Progenitor cell of endocrine pancreas (in vitro differentiated cells): ENCODE measurements around the gene ADGRG4. TPM values are rescaled to one million over a fixed set of nuclear protein-coding genes. Genes with fewer than 3 reads are reported as not detected.
"Not testable (repeated sequence)": the region's sequence is repeated elsewhere in the genome, so short reads cannot be mapped to it uniquely, and the experiment has no call there.

ENCODE experiments used
- DNase-seq: peaks from one replicate; pipeline ENCODE4 v3.0.0; 2021; ENCODE audit warnings: low spot score; ENCODE audit not compliant: unreplicated experiment
- H3K27ac Mint-ChIP-seq: 2 replicates; pipeline ENCODE4 v1.8.0; 2021; ENCODE audit warnings: mild to moderate bottlenecking, moderate library complexity, mixed read lengths
- H3K27me3 Mint-ChIP-seq: 2 replicates; pipeline ENCODE4 v1.8.0; 2021; ENCODE audit warnings: mixed read lengths
- H3K36me3 Mint-ChIP-seq: 2 replicates; pipeline ENCODE4 v1.8.0; 2022; ENCODE audit warnings: mixed read lengths; ENCODE audit not compliant: insufficient read depth
- H3K4me1 Mint-ChIP-seq: 2 replicates; pipeline ENCODE4 v1.8.0; 2021; ENCODE audit warnings: low read depth, mixed read lengths
- H3K4me3 Mint-ChIP-seq: 2 replicates; pipeline ENCODE4 v1.8.0; 2021; ENCODE audit warnings: low read depth, mild to moderate bottlenecking, moderate library complexity, mixed read lengths
- H3K9me3 Mint-ChIP-seq: 2 replicates; pipeline ENCODE4 v1.8.0; 2021; ENCODE audit warnings: low read depth, mixed read lengths
- total RNA-seq: library from RNA; stranded (reverse); gene quantifications from 2 replicates; pipeline ENCODE4 v1.2.1, GENCODE V29; 2021
- TF ChIP-seq, protein P1 (sequence below): fragments of 200-600 bp; sonication (generic); IDR thresholded peaks from one replicate; pipeline ENCODE4 v1.5.0; 2021; ENCODE audit warnings: antibody characterized with exemption, mild to moderate bottlenecking; ENCODE audit not compliant: unreplicated experiment

Gene ADGRG4
- total RNA-seq, 1 donor from 2014 or later, result 2.7 TPM

DNA sequence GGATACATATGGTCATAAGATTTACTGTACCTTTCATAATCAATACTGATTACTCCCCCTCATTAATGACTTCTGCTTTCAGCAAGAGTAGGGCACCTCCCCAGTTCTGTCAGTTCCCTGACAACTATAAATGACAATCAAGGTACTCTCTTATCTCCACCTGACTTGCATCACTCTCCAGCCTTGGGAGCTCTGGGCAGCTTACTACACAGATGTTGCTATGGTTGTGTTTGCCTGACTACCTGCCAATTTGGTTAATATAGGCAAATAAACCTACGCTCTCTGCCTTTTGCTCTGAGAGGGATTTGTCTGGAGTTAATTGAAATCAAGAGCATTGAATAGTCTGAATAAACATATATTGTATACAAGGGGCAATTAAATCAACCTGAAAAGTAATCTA is 26.8 kb upstream of the ADGRG4 start:
- TF ChIP-seq, protein P1, sequence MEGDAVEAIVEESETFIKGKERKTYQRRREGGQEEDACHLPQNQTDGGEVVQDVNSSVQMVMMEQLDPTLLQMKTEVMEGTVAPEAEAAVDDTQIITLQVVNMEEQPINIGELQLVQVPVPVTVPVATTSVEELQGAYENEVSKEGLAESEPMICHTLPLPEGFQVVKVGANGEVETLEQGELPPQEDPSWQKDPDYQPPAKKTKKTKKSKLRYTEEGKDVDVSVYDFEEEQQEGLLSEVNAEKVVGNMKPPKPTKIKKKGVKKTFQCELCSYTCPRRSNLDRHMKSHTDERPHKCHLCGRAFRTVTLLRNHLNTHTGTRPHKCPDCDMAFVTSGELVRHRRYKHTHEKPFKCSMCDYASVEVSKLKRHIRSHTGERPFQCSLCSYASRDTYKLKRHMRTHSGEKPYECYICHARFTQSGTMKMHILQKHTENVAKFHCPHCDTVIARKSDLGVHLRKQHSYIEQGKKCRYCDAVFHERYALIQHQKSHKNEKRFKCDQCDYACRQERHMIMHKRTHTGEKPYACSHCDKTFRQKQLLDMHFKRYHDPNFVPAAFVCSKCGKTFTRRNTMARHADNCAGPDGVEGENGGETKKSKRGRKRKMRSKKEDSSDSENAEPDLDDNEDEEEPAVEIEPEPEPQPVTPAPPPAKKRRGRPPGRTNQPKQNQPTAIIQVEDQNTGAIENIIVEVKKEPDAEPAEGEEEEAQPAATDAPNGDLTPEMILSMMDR, result no peak
- Mint-ChIP-seq H3K4me1 (no peaks in the 10 kb centered on the region), H3K4me3 (no peak overlapping the region), H3K36me3 (no peaks in the 10 kb centered on the region), H3K9me3 (peaks cover 9% of the 10 kb centered on the region), H3K27ac (no peak overlapping the region), H3K27me3 (no peaks in the 10 kb centered on the region)
- DNase-seq, result no peak

DNA sequence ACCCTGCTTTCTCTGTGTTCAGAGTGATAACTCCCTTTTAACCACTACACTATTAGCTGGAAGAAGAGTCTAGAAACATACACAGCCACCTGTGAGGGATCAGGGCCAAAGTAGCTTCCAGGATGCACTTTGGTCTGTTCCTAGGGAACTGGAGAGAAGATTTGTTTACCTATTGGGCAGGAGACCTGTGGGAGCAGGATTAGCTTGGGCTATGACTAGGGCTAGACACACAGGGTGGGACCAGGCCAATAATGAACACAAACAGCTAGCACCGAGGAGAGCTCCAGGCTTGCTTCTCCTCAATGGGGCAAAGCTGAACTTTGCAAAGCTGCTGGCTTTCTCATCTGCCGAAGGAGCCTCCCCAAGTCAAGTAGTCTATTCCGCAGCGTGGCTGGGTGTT is 25.2 kb upstream of the ADGRG4 start:
- Mint-ChIP-seq H3K27me3 (no peaks in the 10 kb centered on the region), H3K4me3 (no peak overlapping the region), H3K27ac (no peak overlapping the region), H3K4me1 (no peaks in the 10 kb centered on the region), H3K36me3 (no peaks in the 10 kb centered on the region), H3K9me3 (peaks cover 8% of the 10 kb centered on the region)
- no peak for DNase-seq
- TF ChIP-seq, protein P1, result no peak

DNA sequence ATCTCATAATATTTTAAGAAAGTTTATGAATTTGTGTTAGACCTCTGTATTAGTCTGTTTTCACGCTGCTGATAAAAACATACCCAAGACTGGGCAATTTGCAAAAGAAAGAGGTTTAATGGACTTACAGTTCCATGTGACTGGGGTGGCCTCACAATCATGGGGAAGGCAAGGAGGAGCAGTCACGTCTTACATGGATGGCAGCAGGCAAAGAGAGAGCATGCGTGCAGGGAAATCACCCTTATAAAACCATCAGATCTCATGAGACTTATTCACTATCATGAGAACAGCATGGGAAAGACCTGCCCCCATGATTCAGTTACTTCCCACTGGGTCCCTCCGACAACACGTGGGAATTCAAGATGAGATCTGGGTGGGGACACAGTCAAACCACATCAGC is 14.4 kb upstream of the ADGRG4 start:
- not testable (repeated sequence) for H3K27me3 Mint-ChIP-seq, DNase-seq, H3K36me3 Mint-ChIP-seq, H3K4me1 Mint-ChIP-seq, H3K4me3 Mint-ChIP-seq, H3K27ac Mint-ChIP-seq
- peaks cover 10% of the 10 kb centered on the region for H3K9me3 Mint-ChIP-seq

DNA sequence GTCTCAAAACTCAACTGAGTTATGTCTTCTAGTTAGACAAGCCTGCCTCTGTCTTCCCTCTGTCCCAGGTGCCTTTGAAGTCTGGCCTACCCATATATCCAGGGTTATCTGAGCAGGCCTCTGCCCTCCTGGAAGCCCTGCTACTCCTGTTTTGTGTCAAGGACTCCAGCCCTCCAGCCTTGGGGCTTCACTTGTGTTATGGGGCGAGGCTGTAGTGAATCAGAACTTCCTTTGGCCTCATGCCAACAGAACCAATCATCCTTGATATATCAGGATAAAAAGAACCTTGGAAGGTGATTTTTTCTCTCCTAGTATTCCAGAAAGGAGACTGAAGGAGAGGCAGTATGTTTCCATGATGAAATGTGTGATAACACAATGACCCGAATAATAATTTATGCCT is 8.9 kb upstream of the ADGRG4 start:
- H3K27me3 Mint-ChIP-seq, result no peaks in the 10 kb centered on the region
- no peak for DNase-seq
- H3K36me3 Mint-ChIP-seq, result no peaks in the 10 kb centered on the region
- peaks cover 8% of the 10 kb centered on the region for H3K9me3 Mint-ChIP-seq
- no peak overlapping the region for H3K4me3 Mint-ChIP-seq
- TF ChIP-seq, protein P1, result no peak
- no peak overlapping the region for H3K27ac Mint-ChIP-seq
- no peaks in the 10 kb centered on the region for H3K4me1 Mint-ChIP-seq

DNA sequence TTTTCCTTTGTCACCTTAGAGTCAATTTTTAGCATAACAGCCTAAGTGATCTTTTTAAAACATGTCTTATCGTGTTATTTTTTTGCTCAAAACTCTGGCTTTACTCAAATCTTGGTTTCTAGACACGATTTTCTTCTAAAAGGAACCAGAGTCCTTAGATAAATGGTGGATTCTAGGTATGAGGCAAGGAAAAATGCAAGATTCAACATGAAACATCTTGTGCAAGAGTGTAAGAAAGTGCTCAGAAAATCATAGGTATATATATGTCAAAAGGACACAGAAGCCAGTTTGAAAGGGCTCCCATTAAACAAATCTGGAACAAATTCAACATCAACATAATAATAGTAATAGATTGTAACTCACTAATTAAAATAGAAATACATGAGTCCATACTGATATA is 8.1 kb upstream of the ADGRG4 start:
- Mint-ChIP-seq H3K27ac (no peak overlapping the region), H3K4me3 (no peak overlapping the region), H3K9me3 (peaks cover 8% of the 10 kb centered on the region), H3K36me3 (no peaks in the 10 kb centered on the region), H3K27me3 (no peaks in the 10 kb centered on the region), H3K4me1 (no peaks in the 10 kb centered on the region)
- DNase-seq, result no peak
- TF ChIP-seq, protein P1, result no peak

DNA sequence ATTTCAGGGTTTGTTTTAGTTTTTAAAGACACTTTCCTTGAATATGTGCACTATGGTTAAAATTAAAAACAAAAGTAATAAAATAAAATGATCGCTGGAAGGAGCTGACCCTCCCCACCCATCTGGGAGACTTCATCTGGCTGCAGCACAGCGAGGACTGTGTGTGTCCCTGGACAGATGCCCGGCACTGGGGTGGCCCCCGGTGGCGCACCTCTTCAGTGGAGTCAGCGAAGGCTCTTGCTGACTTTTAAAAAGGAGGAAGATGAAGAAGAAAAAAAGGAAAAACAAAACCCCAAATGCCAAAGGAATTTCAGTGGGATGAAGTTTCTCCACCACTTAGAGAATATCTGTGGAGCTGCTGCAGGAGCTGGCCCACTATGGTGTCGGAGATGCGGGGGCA is 5.4 kb upstream of the ADGRG4 start:
- H3K4me3 Mint-ChIP-seq, result no peak overlapping the region
- H3K27ac Mint-ChIP-seq, result no peak overlapping the region
- peaks cover 16% of the 10 kb centered on the region for H3K9me3 Mint-ChIP-seq
- H3K27me3 Mint-ChIP-seq, result no peaks in the 10 kb centered on the region
- no peaks in the 10 kb centered on the region for H3K4me1 Mint-ChIP-seq
- DNase-seq, result no peak
- no peaks in the 10 kb centered on the region for H3K36me3 Mint-ChIP-seq
- TF ChIP-seq, protein P1, result no peak
